GM19397 (cell line): Measurements from ENCODE around the gene ACSS3.

Experiments used
- ATAC-seq: cut with Tn5 transposase; IDR thresholded peaks from one replicate; pipeline ENCODE4 v1.9.1; 2021; ENCODE audit warnings: mild to moderate bottlenecking, moderate library complexity; ENCODE audit not compliant: unreplicated experiment

The ACSS3 gene

GRCh38 chr12:81294325-81295190, 216.7 kb downstream of the ACSS3 start:
- ATAC-seq, result no peak

GRCh38 chr12:81295251-81295650, 217.4 kb downstream of the ACSS3 start:
- ATAC-seq, result no peak

- ATAC-seq, result no peak
Measured at GRCh38 chr12:81296556-81297305, 218.9 kb downstream of the ACSS3 start.

GRCh38 chr12:81297601-81298000, 219.7 kb downstream of the ACSS3 start:
- ATAC-seq, result no peak

- ATAC-seq, result no peak
Measured at GRCh38 chr12:81300454-81300853, 222.6 kb downstream of the ACSS3 start.

- no peak for ATAC-seq
Measured at GRCh38 chr12:81303935-81304334, 226.1 kb downstream of the ACSS3 start.
